ENCODE results near the gene EPB41. TPM values are rescaled to one million over a fixed set of nuclear protein-coding genes. Genes with fewer than 3 reads are reported as not detected.

Gene EPB41
- total and polyA plus RNA-seq, 9 of the 15 experiments (the other 6 are each of a cell fraction or from before 2014, with no cell fraction given), result 3.7 to 213 (median 141) TPM

- TF ChIP-seq MEF2A (IDR thresholded peaks at IDR 0.05; ENCODE audit: control insufficient read depth, low read depth, low read length) (0 out of 2 replicates have a peak, but pooled peaks have one; percentile 15), CREM (IDR thresholded peaks at IDR 0.05; ENCODE audit: low read depth) (peak; percentile 38; the same call in 1 of the 2 replicates), HDAC3 (IDR thresholded peaks at IDR 0.05; ENCODE audit: borderline replicate concordance, partially characterized antibody) (peak; percentile 78), TCF3 (CRISPR knock-in tag; IDR thresholded peaks at IDR 0.05) (peak; percentile 91), CCNT2 (IDR thresholded peaks at IDR 0.05; ENCODE audit: borderline replicate concordance, extremely low read depth, insufficient read length, low read depth, low read length) (peak; percentile 99), ILK (tag; IDR thresholded peaks at IDR 0.05; ENCODE audit: borderline replicate concordance, low read depth) (no peak), ZNF584 (CRISPR knock-in tag; IDR thresholded peaks at IDR 0.05; ENCODE audit: low read depth) (peak; percentile 61; the same call in 1 of the 2 replicates), CHD1 (IDR thresholded peaks at IDR 0.05; ENCODE audit: low read length) (no peak), POLR2AphosphoS5 (IDR thresholded peaks at IDR 0.05; ENCODE audit: control insufficient read depth, insufficient read depth, low read depth, low read length) (peak; percentile 69), CREB3L1 (IDR thresholded peaks at IDR 0.05; ENCODE audit: borderline replicate concordance, low read depth) (0 out of 2 replicates have a peak, but pooled peaks have one; percentile 23), ZKSCAN8 (CRISPR knock-in tag; IDR thresholded peaks at IDR 0.05) (peak; percentile 56; the same call in 1 of the 2 replicates), LEF1 (IDR thresholded peaks at IDR 0.05) (peak; percentile 65; the same call in 1 of the 2 replicates), BDP1 (IDR thresholded peaks at IDR 0.05; ENCODE audit: insufficient read depth, insufficient read length) (no peak), HMBOX1 (IDR thresholded peaks at IDR 0.05) (peak; percentile 90), PHB (CRISPR knock-in tag; IDR thresholded peaks at IDR 0.05) (no peak), PTTG1 (tag; IDR thresholded peaks at IDR 0.05; ENCODE audit: low read depth) (0 out of 2 replicates have a peak, but pooled peaks have one; percentile 41), SMARCA4 (IDR thresholded peaks at IDR 0.05) (peak; percentile 96), HMGN3 (IDR thresholded peaks at IDR 0.05; ENCODE audit: borderline replicate concordance, extremely low read depth, insufficient read length, low read depth, low read length) (peak; percentile 98), CTBP1 (IDR thresholded peaks at IDR 0.05; ENCODE audit: borderline replicate concordance) (peak; percentile 86; the same call in 1 of the 2 replicates), POLR2G (IDR thresholded peaks at IDR 0.05; ENCODE audit: low read depth, low read length) (no peak), SMAD1 (IDR thresholded peaks at IDR 0.05; ENCODE audit: low read depth, low read length, partially characterized antibody) (no peak), SMAD4 (CRISPR knock-in tag; conservative IDR thresholded peaks at IDR 0.05) (peak; percentile 93)
- TF ChIP-seq, protein P1, sequence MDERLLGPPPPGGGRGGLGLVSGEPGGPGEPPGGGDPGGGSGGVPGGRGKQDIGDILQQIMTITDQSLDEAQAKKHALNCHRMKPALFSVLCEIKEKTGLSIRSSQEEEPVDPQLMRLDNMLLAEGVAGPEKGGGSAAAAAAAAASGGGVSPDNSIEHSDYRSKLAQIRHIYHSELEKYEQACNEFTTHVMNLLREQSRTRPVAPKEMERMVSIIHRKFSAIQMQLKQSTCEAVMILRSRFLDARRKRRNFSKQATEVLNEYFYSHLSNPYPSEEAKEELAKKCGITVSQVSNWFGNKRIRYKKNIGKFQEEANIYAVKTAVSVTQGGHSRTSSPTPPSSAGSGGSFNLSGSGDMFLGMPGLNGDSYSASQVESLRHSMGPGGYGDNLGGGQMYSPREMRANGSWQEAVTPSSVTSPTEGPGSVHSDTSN (CRISPR knock-in tag; IDR thresholded peaks at IDR 0.05; ENCODE audit: low read depth), result no peak
- TF ChIP-seq, protein P1 (tag; conservative IDR thresholded peaks at IDR 0.05; ENCODE audit: low read depth), result peak; percentile 71
Observed at GRCh38 chr1:29032841-29033240, 118.5 kb downstream of the EPB41 start (continued).
